Hepatocyte (in vitro differentiated cells): ENCODE measurements around the gene IL17RC.

Experiments used
- EZH2 ChIP-seq: fragments of 200-600 bp; sonication (generic); IDR thresholded peaks from 2 replicates; pipeline ENCODE4 v1.6.1; 2016; ENCODE audit warnings: antibody characterized with exemption, mild to moderate bottlenecking, borderline replicate concordance
- TF ChIP-seq, protein P1 (sequence below): fragments of 200-600 bp; sonication (generic); IDR thresholded peaks from 2 replicates; pipeline ENCODE4 v1.5.1; 2016; ENCODE audit warnings: antibody characterized with exemption, mild to moderate bottlenecking; ENCODE audit not compliant: poor library complexity

DNA sequence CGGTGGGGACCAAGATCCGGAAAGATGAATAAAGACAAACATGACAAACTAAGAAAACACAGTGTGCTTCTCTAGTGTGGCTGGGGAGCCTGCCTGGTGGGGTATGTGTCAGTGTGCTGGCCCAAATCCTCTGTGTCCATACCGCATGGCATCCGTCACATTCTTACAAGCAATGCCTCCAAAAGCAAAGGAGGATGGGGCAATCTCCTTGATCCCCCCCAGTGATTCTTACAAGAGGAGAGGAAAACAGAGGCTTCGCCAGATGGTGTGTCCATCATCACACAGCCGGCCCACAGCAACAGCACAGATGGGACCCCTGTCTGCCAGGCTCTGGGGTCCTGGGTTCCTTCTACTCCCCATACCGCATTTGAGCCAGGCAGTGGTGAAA, 558 bp upstream of the IL17RC start:
- TF ChIP-seq, protein P1, sequence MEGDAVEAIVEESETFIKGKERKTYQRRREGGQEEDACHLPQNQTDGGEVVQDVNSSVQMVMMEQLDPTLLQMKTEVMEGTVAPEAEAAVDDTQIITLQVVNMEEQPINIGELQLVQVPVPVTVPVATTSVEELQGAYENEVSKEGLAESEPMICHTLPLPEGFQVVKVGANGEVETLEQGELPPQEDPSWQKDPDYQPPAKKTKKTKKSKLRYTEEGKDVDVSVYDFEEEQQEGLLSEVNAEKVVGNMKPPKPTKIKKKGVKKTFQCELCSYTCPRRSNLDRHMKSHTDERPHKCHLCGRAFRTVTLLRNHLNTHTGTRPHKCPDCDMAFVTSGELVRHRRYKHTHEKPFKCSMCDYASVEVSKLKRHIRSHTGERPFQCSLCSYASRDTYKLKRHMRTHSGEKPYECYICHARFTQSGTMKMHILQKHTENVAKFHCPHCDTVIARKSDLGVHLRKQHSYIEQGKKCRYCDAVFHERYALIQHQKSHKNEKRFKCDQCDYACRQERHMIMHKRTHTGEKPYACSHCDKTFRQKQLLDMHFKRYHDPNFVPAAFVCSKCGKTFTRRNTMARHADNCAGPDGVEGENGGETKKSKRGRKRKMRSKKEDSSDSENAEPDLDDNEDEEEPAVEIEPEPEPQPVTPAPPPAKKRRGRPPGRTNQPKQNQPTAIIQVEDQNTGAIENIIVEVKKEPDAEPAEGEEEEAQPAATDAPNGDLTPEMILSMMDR = no peak
- TF ChIP-seq EZH2 = no peak
